SH-SY5Y (cell line): ENCODE data around the gene C1orf198.

Experiments used
- GATA2 ChIP-seq: IDR thresholded peaks from 2 replicates; pipeline ENCODE4 v1.6.1; 2011; ENCODE audit warnings: mild to moderate bottlenecking, low read depth, low read length
- GATA3 ChIP-seq: IDR thresholded peaks from 2 replicates; pipeline ENCODE4 v1.6.1; 2011; ENCODE audit warnings: low read depth, mild to moderate bottlenecking, low read length, moderate library complexity

DNA sequence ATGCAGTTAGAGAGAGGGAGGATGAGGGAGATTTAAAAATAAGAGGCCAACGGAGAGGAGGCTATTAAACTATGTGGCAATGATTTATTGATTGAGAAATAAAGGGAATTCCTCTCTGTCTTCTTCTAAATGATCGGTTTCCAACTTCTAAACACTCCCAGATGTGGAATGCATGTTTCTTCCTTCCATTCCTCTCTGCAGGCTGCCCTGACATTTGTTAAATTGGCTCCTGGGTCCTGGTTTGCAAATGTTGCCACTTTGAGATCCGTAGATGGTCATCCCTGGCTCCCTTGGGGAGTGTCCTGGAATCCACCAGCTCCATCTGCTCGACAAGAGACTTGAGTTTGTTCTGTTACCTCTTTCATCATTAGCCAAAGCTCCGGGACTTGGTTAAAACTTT, 10.3 kb upstream of the C1orf198 start:
- TF ChIP-seq GATA2 = no peak
- TF ChIP-seq GATA3 = no peak
